ENCODE data around the gene C1orf210.

C1orf210 gene

GRCh38 chr1:43251024-43251423 is 34.4 kb downstream of the C1orf210 start:
- no peak overlapping the region for H3K27ac ChIP-seq
- no peak for TF ChIP-seq CTCF (conservative IDR thresholded peaks at IDR 0.05)

- TF ChIP-seq CTCF (conservative IDR thresholded peaks at IDR 0.05) (no peak), ZFX (IDR thresholded peaks at IDR 0.05) (no peak)
- no peak overlapping the region for H3K27ac ChIP-seq
Observed at GRCh38 chr1:43250351-43250761, 35.0 kb downstream of the C1orf210 start.

GRCh38 chr1:43247256-43247921 is 38.0 kb downstream of the C1orf210 start:
- TF ChIP-seq CTCF (conservative IDR thresholded peaks at IDR 0.05) (no peak), ZFX (IDR thresholded peaks at IDR 0.05) (no peak)
- H3K27ac ChIP-seq, result no peak overlapping the region

- TF ChIP-seq ZFX (IDR thresholded peaks at IDR 0.05), result no peak
- TF ChIP-seq CTCF (conservative IDR thresholded peaks at IDR 0.05), result no peak
- H3K27ac ChIP-seq, result no peak overlapping the region
Observed at GRCh38 chr1:43246466-43247213, 38.7 kb downstream of the C1orf210 start.

GRCh38 chr1:43243299-43243698 is 42.1 kb downstream of the C1orf210 start:
- no peak for TF ChIP-seq CTCF (conservative IDR thresholded peaks at IDR 0.05)
- no peak for TF ChIP-seq ZFX (IDR thresholded peaks at IDR 0.05)

GRCh38 chr1:43241413-43241836 is 44.0 kb downstream of the C1orf210 start:
- TF ChIP-seq ZFX (IDR thresholded peaks at IDR 0.05) (no peak), CTCF (conservative IDR thresholded peaks at IDR 0.05) (no peak)
- H3K27ac ChIP-seq, result peak overlapping the region; percentile 9; the same call in 1 of the 2 replicates

More at GRCh38 chr1:43243299-43243698, 42.1 kb downstream of the C1orf210 start:
- no peak overlapping the region for H3K27ac ChIP-seq

- H3K27ac ChIP-seq, result no peak overlapping the region
- TF ChIP-seq CTCF (conservative IDR thresholded peaks at IDR 0.05) (no peak), ZFX (IDR thresholded peaks at IDR 0.05) (no peak)
Observed at GRCh38 chr1:43239484-43239883, 45.9 kb downstream of the C1orf210 start.

All from C4-2B (cell line).